ENCODE results near the gene IGIP.
"Not testable (repeated sequence)": the region's sequence is repeated elsewhere in the genome, so short reads cannot be mapped to it uniquely, and the experiment has no call there.

The IGIP gene

DNA sequence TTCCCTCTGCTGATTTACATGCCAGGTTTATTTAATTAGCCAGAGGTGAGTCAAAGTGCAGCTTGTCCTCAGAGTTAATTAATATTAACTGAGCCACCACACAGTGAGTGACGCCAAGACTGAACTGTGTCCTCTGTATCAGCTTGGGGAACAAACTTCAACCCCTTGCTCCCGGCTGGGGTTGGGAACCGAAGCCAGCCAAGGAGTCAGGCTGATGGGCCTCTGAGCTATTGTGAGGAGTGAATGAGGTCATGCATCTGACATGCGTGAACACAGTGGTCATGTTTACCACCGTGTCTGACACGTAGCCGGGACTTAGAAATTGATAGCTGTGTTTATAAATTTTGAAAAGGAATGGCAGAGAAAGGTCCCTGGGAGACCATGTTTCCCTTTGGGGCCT, 17.1 kb downstream of the IGIP start:
- DNase-seq: no peak

DNA sequence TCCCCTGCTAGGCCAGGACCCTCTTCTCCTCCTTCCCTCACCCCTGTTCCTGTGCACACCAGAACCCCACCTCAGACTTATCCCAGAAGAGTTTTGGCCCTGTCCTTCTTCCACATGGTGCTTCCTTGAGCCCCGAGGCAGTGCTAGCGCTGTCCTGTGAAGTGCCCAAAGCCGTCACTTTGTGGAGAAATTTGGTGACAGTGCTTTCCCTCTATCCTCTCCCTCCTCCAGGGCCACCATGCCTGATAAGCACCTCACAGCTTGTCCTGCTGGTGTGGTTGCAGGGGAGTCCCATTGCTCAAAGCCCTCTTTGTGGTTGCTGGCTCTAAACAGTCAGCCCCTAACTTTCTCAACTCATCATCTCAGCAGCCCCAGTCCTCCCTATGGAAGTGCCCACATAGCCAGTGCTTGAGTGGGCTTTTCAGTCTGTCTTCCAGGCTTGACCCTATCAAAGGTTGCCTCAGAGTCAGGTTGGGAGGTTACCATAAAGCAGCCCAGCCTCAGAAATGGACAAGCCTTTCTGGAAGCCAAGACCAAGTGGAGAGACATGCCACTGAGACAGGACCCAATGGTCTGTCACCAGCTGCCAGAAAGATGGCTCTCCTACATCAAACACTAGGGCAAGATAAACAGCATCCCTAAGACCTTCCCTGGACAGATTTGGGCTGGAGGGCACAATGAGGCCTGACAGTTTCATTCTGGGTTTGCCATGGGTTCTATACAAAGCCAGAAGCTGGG, 18.0 kb downstream of the IGIP start:
- no peak for DNase-seq

- DNase-seq: no peak
Measured at GRCh38 chr5:140145256-140145655, 19.5 kb downstream of the IGIP start.

DNA sequence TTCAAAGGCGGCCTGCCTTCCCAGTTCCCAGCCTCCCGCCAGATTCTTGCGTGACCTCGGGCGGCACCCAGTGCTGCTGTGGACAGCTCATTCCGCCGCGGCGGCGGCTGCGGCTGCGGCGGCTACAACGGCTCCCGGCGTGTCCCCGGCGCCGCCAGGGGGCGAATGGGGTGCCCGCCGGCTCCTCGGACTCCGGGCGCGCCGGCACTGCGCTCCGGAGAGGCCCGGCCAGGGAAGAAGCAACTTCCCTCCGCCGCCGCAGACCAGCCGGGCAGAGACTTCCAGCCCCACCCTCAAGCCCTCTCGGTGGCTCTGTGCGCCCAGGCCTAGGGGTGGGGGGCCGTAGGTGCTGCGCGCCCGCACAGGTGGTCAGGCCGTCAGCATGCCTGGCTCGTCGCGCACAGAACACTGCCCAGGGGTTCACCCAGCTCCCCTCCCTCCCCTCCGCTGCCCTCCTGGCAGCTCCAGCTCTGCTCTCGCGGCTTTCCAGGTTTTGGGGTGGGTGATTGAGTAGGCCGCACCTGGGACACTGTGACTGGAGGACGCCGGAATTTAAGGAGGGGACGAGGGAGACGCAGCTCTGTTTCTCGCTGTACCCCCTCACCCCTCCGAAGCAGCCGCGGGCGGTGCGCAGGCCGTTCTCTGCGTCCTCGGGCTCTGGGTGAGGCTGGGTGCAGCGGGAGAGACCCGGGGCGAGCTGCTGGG, 20.2 kb downstream of the IGIP start:
- peak; percentile 65 to 82 for DNase-seq

GRCh38 chr5:140146523-140146842, 20.7 kb downstream of the IGIP start:
- DNase-seq: no peak

GRCh38 chr5:140147460-140147859, 21.7 kb downstream of the IGIP start:
- no peak for DNase-seq

DNA sequence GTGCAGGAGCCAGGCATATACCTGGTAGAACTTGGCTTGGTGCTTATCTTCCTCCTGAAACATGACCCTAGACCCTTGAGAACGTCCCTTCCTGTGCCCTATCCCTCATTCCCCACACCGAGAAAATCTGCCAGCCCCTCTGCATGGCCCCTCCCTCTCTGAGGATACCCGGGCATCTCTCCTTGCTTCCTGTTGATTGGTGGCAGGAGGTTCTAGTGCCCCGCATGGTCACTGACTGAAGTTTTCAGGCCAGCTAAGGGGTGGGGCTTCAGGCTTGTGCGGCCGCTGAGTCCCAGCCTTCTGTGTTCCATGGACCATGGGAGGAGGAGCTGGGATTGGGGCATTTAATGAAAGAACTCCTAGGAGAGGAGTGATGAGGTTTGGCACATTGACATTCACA, 22.8 kb downstream of the IGIP start:
- DNase-seq: no peak

- DNase-seq: no peak
Measured at GRCh38 chr5:140150201-140150600, 24.5 kb downstream of the IGIP start.

DNA sequence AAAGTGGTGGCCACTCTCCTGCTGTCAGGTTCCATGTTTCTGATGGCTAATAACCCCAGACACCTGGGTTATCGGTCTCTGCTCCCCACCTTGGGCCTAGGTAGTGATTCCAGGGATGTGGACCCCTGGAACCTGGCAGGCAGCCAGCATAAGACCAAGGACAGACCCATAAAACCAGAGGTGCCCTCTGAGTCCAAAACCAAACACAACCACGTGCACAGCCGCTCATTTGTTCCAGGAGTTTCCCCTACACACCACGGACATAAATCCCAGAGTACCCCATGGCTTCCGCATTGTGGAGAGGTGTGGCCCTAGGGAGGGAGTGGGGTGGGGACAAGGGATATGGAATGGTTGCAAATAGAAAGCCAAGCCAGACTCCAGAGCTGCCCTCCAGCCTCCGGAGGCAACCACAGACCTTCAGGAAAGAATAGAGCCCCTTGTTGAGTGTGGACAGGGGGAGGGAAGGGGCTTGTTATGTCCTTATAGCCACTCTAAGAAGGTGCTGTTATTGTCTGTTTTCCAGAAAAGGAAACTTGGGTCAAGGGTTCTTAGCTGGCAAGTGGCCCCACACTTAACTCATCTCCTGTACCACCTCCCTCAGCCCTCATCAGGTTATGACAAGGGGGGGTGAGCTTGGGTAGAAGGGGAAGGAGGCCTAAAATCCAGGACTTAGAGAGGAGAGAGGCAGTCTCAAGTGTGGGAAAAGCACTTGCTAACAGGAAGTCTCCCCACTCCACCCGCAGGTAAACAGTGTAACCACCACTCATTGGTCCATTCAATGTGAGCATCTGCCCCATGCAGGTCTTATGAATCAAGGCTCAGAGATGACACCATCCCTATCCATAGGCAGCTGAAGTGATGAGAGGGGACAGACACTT, 25.6 kb downstream of the IGIP start:
- DNase-seq: no peak

DNA sequence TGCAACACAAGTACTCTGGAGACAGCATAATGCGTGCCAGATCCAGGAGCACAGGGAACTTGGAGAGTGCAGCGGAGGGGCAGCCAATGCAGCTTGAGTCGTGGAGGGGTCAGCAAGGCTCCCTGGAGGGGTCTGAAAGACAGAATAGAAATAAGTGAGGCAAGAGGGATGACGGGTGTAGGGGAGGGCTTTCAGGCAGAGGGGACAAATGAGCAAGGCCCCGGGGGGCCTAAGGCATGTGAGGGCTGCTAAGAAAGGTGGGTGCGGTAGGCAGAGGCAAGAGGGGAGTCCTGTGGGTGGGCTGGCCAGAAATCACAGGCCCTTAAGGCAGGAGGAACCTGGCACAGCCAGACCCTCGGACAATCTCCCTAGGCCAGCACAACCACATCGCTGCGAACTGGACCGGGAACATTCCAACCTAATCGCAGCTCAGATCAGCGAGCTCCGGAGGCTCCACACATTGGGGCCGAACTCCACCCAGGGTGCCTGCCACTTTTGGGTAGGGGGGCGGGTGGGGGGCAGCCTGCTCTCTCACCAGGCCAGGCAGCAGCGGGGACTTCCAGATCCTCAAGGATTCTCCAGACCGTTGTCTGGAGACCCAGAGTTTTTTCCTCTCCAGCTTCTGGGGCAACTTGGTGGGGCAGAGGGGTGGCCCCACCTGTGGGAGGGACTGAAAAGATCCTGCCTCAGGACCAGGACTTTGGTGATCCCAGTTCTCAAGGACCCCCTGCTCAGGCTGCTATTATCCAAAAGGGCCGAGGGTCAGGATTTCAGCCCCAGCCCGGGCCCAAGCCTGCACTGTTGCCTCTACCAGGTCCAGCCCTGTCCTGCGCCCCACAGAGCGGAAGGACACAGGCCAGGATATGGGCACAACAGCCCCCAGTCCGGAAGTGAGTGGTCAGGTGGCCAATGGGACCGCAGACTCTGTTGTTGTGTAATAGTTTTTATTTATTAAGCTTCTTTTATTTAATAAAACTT, 26.6 kb downstream of the IGIP start:
- no peak for DNase-seq

- DNase-seq: no peak
Measured at GRCh38 chr5:140153255-140153654, 27.5 kb downstream of the IGIP start.

DNA sequence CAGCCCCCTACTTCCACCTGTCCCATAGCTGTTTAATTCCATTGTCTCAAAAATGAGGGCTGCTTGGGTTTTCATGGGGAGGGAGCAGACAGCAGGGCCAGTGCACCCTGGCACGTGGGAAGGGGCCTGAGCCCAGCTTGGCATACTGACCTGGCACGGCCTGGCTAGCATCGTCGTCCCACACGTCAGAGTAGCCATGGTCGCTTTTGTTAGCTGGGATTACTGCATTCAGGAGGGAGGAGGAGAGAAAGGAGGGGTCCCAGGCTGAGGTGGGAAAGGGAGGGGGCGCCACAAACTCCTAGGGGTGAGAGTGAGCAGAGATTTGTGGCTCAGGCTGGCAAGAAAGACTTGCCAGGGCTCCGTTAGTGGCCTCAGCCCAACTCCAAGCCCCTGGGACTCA, 28.2 kb downstream of the IGIP start:
- DNase-seq: no peak

- not testable (repeated sequence) for DNase-seq
Measured at GRCh38 chr5:140154710-140155381, 29.1 kb downstream of the IGIP start.

DNA sequence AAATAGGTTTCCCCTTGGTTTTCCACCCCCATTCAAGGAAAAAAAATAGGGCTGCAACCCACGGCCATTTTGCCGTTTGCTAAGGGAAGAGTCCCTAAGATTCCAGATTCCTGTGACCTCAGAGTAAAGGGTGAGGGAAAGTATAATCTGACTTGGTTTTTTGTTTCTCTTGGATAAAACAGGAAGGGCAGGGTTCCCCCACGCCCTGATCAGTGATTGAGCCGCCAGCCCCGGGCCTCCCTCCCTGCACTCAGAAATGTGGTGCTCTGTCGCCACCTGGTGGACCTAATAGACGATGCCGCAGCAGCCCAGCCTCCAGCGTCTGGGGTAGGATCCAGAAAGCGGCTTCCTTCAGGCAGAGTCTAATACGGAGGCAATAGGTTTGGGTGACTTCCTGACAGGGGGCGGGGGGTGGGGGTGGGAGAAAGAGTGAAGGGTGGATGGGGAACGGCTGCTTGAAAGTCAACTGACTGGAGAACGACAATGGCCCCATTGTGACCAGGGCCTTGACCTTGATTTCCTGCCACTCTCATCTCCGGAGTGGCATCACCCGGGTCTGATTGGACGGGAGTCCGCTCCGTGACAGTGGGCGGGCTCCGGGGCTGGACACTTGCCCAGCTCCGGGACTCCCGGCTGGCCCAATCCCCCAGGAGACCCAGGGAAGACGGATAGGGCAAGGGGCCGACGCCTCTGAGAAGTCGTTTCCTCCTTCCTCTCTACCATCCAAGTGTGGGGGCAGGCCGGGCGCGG, 31.5 kb downstream of the IGIP start:
- DNase-seq: peak; percentile 74 to 99

- no peak for DNase-seq
Measured at GRCh38 chr5:140159014-140159927, 33.5 kb downstream of the IGIP start.

DNA sequence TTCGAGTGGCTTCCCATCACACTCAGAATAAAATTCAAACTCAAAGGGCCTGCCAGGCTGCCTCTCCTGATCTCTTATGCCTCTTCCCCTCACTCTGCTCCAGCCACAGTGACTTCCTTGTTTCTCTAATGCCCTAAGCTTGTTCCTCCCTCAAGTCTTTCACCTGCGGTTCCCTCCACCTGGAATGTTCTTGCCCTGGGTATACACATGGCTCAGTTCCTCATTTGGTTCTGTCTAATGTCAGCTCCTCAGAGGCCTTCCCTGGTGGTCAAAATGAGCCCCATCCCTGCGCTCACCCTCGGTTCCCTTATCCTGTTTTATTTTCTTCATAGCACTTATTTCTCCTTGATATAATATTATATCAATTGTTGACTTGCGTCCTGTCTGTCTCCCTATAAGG, 36.5 kb downstream of the IGIP start:
- no peak for DNase-seq

DNA sequence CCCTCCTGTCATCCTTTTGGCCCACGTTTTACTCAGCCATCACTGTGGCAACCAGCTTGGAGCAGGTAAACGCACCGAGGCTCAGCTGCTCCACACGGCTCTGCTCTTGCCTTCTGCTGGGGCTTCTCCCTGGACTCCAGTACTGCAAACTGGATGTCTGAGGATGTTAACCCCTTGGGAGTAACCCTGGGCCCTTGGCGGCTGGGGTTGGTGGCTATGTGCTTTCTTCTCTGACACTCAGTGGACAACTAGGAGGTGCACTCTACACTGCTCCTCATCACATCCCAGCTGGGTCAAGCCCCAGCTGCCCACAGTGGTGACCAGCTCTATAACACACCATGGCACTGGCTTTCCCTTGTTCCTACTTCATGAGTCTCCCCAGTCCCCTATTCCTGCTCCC, 37.0 kb downstream of the IGIP start:
- DNase-seq: no peak

DNA sequence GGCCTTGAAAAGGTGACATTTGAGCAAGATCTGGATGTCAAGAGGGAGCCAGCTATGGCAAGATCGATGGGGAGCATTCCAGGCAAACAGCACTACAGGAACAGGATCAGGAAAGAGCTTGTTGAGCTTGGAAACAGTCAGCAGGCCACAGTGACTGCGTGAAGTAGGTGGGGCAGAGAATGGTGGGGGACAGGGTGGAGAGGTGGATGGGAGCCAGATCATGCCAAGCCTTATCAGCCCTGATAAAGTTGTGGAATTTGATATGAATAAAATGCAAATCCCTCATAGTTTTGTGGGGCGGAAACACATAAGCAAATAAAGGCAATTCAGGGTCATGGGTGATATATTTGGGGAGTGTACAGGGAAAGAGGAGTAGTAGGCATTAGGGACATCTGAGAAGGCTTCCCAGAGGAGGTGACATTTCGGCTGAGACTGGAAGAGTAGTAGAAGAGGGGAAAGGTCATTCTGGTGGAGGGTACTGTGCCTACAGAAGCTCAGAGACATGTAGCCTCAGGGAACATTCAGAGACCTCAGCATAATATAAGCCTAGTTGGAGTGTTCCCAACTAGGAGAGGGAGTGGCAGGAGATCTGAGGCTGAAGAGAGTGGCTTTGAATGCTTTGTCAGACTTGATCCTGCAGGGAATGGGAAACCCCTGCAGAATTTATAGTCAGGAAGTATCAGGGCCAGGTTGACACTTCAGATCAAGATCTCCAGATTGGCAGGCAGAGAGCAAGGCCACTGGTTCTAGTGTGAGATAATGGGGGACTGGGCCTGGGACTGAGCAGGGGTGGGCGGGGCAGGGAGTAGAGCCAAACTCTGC, 39.6 kb downstream of the IGIP start:
- DNase-seq: no peak

DNA sequence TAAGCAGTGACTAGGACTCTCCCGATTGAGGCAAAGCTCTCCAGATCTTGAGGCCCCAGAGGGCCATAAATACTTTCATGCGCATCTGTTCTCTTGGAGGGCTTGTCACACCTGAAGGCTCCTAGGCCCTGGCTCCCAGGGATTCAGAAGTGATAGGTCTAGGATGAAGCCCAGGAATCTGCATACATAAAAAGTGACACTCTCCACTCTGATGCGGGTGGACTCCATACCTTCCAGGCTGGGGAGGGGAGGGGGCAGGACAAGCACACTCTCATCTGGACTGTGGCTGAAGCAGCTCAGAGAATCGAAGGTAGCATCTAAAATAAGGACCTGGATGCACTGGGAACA, 40.2 kb downstream of the IGIP start:
- DNase-seq: no peak

Data from inflammatory macrophage treated with lipopolysaccharide for 1 hour (primary cell).